GM19455 (cell line): Measurements from ENCODE around the gene LAMA4.
"Not testable (repeated sequence)": the region's sequence is repeated elsewhere in the genome, so short reads cannot be mapped to it uniquely, and the experiment has no call there.

Experiments used
- ATAC-seq: cut with Tn5 transposase; IDR thresholded peaks from one replicate; pipeline ENCODE4 v1.9.1; 2021; ENCODE audit not compliant: unreplicated experiment

LAMA4 gene

DNA sequence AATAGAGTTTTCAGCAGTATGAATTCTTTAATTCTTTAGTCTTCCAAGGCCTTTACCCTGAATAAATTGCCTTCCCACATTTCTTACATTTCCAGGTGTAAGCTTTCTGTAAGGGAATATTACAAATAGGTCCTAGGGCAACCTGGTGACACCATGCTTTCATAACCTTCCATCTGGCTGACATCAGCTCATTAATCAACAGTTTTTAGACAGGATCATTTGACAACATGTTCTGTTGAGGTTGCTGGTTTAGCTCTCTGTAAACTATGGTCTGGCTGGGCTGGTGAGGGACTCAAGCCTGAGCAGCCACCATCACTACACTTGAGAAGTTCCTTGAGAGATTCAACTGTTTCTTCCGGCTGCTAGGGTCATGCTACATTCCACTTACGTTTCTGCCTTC lies 147.8 kb downstream of the LAMA4 start:
- no peak for ATAC-seq

DNA sequence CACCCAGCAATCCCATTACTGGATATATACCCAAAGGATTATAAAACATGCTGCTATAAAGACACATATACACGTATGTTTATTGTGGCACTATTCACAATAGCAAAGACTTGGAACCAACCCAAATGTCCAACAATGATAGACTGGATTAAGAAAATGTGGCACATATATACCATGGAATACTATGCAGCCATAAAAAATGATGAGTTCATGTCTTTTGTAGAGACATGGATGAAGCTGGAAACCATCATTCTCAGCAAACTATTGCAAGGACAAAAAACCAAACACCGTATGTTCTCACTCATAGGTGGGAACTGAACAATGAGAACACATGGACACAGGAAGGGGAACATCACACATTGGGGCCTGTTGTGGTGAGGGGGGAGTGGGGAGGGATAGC lies 148.3 kb downstream of the LAMA4 start:
- ATAC-seq: not testable (repeated sequence)

GRCh38 chr6:112100561-112100960 lies 153.8 kb downstream of the LAMA4 start:
- no peak for ATAC-seq

- ATAC-seq: no peak
Observed at GRCh38 chr6:112096901-112097300, 157.5 kb downstream of the LAMA4 start.

GRCh38 chr6:112087916-112088315 lies 166.5 kb downstream of the LAMA4 start:
- ATAC-seq: no peak

DNA sequence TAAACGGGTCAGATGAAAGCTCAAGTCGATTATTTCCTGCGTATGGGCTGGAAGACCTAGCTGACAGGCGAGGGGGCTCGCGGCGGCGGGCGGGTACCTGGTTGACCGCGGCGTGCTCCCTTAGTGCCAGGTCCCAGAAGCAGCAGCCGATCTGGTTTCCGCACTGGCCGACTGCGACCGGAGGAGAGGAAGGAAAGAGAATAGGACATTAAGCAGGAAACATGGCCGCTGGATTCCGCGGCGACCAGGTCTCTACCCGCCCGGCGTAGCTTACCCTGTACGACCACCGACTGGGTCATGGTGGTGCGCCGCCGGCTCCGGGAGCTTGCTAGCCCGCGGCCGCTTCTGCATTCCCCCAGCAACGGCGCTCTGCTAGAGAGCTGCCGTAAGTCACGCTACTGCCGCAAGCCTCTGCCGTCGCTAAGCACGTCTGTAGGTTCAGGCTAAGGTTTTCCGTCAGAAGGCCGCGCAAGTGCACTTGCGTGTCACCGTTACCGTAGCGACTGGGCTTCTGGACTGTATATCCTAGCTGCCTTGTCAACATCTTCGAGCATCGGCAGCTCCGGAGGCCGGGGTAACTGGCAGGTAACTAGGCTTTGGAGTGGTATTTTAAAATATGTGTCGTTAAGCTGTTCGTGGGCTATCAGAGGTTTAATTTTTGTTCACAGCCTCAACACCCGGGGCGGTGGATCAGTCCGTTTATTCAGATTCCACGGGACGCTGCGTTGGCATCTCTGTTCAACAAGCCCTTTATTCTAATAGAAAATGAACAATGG lies 167.0 kb downstream of the LAMA4 start, which contains the start of the genes FAM229B and TUBE1:
Gene FAM229B (plus strand): TSS at position 456 of the 776 bp plus-strand sequence. CDS start 11,693 bp downstream, outside the sequence.
Gene TUBE1 (minus strand): TSS at position 347 of the 776 bp plus-strand sequence. CDS start 48 bp downstream, at position 299.
- ATAC-seq: peak; percentile 98

DNA sequence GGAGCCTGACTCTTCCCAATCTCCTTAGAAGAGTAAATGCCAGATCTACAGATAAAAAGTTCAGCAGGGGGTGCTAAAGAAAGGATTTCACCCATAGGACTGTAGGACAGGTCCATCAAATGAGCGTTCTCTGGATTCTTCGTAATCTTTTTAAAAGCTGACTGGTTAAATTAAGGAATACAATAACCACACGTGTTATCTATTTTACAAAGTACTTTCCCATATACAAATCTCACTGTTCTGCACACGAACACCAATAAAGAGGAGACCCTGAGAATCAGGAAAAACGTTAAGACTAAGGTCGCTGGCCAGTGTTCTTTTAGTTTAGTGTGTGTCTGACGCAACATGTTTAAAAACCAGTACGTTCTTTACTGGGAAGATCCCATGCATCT lies 167.6 kb downstream of the LAMA4 start:
- ATAC-seq: peak; percentile 31

DNA sequence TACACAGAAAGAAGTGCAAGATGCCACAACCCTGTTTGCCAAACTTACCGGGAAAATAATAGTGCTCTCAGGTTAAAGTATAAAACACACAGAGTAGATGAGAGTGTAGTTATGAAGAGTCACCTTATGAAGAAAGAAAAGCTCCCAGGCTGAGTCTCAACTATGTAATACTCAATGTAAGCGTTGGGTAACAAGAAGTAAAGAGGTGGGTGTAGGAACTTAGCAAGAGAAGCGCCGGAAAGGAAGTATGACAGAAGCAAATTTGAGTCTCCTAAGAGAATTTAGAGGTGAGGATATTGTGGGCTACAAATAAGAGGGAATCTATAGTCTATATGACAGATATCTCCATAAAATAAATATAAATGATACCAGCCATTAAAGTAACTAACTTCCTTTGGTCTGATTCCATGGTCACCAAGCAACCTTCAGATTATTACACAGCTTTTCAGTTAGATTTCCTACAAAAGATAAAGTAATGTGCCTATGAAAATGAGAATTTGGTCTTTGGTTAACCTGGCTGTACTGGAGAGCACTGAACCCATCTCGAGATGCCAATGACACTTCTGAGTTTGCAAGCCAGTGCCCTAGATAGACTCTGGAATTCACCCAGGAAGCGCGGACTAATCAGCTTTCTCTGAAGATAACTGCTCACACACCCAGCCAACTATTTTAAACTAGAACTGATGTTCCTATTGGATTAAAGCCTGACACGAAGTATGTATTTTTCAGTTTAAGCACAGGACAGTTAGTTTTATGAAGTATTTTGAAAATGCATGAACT lies 168.9 kb downstream of the LAMA4 start:
- ATAC-seq: no peak

GRCh38 chr6:112081569-112081968 lies 172.8 kb downstream of the LAMA4 start:
- no peak for ATAC-seq

- no peak for ATAC-seq
Observed at GRCh38 chr6:112066606-112067005, 187.8 kb downstream of the LAMA4 start.

DNA sequence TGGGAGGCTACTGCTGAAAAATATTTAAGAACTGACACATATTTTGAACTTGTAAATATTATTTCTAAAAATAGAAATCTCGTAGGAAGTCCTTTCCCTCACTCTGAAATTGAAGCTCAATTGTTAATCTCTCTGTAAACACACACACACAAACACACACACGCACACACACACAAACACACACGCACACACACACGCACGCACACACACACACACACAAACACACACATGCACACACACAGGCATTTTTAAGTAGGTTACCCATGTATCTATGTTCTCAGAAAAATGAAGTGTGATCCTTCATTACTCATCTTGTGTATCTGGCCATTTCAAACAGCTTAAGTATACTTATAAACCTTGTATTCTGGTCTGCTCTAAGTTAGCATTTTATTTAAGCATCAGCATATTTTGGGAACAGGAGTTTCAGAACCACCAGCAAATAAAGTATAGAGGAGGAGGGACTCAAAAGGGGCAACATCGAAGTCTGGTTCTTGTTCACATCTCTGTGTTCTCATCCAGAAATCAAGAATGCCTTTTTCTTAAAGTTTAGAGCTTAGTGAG lies 188.9 kb downstream of the LAMA4 start:
- ATAC-seq: no peak

- no peak for ATAC-seq
Observed at GRCh38 chr6:112062966-112063365, 191.4 kb downstream of the LAMA4 start.

- ATAC-seq: no peak
Observed at GRCh38 chr6:112061605-112062004, 192.8 kb downstream of the LAMA4 start.
